ENCODE measurements around the gene FOXO1.

FOXO1 gene

DNA sequence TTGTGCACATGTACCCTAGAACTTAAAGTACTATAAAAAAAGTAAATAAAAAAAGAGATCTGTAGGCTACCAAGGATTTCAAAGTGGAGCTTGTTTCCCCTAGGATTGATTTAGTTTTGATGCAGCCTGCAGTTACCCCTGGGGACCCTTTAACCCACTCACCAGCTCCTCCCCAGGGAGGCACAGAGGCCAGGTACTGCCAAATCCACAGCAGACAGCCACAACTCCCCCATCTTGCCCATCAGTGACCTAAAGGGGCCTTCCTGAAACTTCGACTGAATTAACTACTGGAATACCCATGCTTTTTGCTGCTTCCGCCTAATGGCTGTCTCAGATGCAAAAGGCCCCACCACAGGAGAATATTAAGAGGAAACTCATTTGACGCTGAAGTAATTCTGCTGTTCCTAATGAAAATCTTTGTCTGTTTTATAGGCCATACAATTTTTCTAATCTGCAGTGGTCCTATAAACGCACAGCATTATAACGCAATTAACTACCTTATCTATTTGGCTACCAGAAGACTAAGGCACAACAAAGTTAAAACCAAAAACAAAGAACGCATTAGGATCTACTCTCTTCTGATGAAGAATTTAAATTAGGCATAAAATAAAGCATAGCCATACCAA lies 95.0 kb downstream of the FOXO1 start:
- no peak for DNase-seq

DNA sequence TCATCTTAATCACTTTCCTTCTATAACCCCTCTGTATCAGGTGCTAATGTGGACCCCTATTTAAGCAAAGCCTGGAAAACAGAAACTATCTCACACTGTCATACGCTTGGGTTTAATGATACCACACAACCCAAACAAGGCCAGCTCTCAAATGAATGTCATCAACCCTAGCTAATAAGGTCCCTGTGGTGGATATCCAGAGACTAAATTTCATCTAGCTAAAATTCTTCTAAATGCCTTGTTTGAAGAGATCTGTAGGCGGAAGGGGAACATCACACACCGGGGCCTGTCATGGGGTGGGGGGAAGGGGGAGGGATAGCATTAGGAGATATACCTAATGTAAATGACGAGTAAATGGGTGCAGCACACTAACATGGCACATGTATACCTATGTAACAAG lies 95.5 kb downstream of the FOXO1 start:
- no peak for DNase-seq

DNA sequence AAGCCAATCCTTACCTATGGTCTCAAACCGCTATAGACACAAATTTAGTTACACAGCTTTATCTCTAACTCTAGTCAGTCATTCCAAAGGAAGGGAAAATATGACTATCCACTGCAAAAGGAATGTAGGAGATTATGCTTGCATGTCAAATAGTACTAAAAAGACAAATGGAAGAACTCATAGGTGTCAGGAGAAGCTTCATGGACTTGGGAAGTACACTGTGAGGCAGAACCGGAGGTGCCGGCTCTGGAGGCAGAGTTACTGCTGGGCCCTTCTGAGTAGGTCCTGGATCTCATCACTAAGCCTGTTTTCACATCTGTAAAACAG lies 97.5 kb downstream of the FOXO1 start:
- no peak for DNase-seq

DNA sequence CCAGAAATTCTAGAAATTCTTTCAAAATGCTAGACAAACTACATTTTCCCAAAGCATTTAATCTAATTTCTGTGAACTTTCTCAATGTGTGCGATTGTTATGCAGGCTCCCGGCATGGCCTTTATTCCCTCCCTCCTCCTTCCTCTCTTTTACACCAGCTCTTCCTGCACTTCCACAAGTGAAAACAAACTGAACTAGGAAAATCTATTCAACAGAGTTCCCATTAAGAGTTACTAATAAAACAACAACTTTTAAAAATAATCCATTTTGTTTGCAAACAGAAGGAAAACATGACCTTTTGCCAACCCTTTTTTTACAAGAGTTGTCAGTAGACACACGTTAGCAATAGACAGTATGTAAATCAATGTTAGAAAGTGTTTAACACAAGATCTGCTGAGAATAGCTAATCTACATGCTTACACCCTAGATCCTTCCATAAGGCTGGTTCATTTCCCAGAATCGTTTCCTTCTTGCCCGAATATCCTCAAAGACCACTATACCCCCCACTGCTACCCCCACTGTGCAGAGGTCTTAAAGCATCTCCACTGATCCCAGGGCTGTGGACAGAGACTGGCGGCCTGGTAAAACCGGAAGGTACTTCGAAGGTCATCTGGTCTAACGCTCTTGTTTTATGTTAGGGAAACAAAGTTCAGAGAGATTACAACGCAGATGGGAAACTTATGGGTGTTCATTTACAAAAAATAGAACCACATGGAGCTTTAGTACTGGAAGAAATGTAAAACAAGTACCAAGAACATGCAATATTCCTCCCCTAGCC lies 98.0 kb downstream of the FOXO1 start:
- DNase-seq = no peak

DNA sequence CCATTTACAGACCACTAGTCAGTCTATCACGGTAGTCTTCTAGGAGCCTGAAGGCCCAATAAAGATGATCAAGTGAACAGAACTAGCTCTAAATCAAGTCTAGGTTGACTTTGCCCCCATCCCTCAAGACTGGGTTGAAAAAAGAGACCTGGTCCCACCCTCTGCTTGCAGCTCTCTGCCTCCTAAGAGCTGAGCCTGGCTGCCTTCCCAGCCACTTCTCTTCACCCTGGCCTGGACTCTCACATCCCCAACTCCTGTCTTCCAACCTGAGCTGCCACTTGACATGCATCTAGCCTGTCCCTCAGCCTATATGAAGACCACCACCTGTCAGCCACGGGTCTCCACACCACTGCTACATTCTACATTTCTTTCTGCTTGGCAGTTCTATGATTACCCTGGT lies 99.6 kb downstream of the FOXO1 start:
- DNase-seq = no peak

DNA sequence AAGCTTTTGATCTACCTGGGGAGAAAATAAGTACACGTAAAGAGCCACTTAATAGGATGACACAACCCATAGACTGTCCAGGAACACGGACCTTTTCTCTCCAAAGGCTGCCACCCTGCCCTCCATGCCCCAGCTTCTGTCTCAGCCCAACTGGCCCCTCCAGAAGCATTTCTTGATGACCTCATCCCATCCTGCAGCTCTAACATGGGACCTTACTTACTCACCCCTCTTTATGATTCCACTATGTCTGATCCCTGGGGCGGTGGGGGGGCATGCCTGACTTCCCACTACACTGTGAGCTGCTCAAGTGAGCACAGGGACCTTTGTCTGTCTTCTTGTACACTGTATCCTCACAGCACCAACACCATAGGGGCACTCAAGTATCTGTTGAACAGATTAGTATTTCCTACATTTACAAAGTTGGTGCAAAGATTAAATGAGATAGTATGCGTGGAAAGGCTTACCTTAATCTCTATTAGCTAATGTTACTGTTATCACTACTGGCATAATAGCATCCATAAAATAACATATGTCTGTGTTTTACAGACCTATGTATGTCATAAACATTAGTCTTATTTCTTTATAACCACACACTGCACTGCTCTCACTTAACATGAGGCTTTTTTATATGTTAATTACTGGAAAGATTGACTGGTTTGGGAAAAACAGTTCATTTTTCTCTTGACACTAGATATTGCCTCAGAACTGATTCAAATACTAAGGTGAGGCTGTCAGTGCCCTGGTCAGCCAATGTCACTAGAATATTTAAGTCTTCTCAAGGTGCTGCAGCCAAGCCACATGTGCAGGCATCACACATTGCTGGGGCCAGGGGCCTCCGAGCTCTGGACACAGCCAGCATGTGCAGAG lies 100.9 kb downstream of the FOXO1 start:
- no peak for DNase-seq

DNA sequence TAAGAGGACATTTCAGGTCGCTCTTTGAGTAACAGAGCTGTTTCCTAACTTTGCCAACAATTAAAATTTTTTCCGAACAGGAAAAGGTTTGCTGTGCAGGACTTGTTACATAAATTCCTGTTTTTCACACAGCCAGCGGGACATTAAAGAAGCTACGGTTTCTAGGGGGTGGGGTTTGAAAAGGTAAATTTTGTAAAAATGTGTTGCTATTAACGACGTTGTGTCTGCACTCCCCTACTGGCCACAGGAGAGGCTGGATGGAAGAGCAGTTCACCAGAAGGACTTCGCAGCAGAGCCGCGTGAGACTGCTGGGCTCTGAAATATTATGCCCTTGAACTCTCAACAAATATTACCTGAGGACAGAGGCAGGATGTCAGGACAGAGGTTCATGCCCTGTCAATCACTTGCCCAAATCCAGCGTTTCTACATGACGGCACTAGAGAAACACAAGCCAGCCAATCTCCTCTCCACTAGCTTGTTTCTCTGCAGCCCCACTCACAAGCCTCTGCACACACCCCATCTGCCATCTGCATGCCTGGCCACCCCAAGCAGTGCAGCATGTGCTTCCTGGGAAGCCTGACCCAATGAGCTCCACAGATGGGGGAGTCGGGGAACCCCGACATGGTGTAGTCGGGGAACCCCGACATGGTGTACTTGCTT lies 102.0 kb downstream of the FOXO1 start:
- DNase-seq = peak in 1 of 2 experiments; percentile 27

DNA sequence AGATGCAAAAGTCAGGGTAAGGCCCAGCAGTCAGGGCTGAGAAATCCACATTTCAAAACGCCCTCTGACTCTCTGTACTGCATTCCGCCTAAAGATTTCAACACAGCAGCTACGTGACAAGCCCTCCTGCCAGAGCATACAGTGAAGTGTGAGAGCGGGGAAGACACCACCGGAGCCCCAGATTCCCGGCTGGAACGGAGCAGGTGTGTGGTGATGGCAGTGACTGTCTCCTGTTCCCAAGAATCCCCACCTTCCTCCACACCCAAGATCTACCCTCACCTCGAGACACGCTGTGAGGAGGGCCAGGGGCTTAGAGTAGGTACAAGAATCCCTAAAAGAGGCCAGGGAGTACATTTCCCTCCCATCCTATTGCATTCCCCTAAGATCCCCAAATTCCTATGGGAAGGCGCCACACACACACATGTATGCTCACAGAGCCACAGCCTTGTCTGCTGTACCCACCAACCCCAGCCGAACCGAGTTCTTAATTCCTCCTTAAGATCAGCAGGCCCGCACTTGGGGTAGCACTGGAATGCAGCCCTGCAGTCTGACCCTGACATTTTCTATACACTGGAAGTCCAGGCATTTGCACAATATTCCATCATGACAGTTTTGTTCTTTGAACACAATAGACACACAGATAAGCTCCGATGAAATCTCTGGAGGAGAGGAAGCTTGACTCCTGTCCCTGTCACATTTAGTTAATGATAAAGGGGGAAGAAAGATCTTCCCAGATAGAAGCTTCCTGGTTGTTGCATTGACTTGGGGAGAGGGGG lies 102.9 kb downstream of the FOXO1 start:
- no peak for DNase-seq

DNA sequence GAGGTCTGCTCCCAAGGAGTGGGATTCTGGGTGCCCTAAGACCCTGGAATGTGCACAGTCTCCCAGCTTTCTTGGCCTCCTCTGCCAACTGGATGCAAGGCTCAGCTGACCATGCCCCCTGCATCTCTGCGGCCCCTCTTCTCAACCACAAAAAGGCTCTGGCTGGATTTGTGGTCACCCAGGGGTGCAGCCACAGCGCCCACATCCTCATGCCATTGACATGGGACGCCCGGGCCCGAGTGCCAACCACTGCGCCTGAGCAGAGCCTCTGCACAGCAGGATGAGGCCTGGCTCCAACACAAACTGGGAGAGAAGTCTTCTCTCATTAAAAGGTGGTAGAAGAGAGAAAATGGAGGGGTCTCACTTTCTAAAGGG lies 103.5 kb downstream of the FOXO1 start:
- DNase-seq = peak in 1 of 2 experiments; percentile 13

DNA sequence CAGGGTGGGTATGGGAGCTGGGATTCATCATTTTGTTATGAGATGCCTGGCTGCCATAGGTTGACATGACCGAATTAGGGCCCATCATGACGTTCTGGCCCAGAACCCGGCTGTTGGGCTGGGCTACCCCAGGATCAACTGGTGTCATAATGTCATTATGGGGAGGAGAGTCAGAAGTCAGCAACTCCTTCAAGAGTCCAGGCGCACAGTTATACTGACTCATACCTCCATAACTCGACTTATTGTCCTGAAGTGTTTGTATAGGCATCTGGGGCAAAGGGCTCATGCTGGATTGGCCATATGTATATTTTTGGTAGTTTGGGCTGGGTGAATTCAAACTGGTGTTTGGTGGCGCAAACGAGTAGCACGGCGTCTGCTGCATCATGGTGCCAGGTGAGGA lies 106.5 kb downstream of the FOXO1 start:
- no peak for DNase-seq

DNA sequence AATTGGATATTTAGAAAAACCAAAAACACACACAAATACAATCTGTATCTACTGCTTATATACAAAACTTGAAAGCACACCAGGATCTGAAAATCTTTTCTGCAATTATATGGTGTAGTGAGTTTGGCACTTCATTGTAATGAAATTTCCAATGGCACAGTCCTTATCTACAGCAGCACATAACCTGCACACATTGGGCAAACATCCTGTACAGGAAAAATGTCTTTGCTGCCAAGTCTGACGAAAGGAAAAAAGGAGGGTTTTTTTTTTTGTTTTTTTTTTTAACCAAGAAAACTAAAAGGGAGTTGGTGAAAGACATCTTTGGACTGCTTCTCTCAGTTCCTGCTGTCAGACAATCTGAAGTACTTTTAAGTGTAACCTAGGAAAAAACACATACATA lies 107.8 kb downstream of the FOXO1 start:
- no peak for DNase-seq

DNA sequence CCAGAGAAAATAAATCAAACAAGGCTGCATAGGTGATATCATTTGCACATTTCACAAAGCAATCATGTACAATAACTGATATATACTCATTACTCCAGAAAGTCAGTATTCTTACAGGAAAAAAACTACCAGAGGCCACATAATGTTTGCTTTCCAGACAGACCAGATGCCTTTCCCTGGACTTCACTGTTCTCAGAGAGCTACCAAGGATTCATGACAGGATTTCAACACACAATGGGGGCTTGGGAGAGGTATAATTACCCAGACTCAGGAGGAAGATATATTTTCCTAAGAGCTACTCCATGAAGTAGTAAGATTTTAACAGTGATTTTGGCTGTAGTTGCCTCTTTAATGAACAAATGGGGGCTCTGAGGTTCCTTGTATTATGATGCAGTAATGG lies 110.0 kb downstream of the FOXO1 start:
- no peak for DNase-seq

DNA sequence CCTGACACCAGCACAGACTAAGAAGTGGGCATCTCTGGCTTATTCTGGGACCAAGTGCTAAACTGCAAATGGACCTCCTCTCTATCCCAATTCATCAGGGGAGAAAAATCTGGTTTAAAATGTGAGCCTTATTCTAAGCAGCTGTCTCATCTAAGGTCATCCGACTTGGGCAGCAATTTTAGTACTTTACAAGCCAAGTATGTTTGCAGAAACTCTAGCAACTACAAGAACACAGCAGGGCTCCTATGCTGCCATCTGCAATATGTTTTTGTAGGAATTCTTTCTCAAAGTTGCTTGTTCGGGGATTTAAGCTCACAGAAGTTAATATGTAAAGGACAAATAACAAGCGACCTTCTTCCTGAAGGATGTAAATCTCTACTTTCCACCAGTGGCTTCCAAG lies 113.1 kb downstream of the FOXO1 start:
- peak in 1 of 2 experiments; percentile 56 for DNase-seq

DNA sequence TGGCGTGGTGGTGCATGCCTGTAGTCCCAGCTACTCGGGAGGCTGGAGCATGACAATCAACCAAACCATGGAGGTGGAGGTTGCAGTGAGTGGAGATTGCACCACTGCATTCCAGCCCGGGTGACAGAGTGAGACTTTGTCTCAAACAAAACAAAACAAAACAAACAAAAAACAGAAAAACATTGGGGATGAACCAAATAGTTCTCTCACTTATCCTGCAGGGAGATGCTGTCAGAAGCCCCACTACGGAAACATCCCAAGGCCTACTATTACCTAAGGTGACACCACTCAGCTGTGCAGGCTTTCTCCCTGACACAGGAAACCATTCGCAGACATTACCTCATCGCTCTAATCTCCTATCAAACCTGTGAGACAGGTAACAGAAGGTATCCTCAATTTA lies 113.5 kb downstream of the FOXO1 start:
- no peak for DNase-seq

DNA sequence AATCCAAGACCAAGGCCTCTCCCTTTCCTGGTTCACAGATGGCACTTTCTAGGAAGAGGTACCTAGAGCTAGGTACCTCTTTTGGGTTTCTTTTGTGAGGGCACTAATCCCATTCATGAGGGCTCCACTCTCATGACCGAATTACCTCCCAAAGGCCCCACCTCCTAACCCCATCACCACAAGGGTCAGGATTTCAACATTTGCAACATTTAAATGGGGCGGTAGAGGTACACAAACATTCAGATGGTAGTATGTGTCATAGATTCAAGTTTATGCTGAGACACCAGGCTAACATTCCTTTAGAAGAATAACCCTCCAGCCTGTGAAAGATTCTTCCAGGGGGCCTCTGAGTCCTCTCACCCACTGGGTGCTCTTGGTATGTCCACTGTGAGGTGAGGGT lies 116.3 kb downstream of the FOXO1 start:
- DNase-seq = no peak

DNA sequence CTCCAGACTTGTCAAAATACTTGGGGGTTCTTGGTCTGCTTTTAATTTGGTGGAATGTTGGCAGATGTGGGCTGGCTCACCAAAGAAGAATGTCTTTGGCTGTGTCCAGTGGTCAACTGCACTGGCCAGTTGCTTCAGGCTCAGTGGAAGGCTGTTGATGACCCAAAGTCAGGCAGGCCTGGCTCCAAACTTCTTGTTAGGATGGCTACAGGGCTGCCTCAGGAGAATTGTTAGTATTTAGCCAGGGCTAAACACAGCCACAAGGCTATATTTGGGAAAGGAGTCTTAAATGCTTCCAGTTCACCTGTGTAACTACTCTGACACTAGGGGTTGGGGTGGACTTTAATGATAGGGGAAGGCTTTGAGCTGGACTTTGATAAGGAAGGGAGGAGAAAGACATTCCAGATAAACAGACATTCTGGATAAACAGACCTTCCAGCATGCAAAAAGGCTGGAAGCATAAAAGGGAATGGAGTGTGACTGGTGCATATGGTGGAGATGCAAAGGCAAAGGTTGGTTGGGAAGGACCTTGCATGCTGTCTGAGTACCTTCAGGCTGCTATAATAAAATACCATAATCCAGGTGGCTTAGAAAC lies 116.8 kb downstream of the FOXO1 start:
- no peak for DNase-seq

DNA sequence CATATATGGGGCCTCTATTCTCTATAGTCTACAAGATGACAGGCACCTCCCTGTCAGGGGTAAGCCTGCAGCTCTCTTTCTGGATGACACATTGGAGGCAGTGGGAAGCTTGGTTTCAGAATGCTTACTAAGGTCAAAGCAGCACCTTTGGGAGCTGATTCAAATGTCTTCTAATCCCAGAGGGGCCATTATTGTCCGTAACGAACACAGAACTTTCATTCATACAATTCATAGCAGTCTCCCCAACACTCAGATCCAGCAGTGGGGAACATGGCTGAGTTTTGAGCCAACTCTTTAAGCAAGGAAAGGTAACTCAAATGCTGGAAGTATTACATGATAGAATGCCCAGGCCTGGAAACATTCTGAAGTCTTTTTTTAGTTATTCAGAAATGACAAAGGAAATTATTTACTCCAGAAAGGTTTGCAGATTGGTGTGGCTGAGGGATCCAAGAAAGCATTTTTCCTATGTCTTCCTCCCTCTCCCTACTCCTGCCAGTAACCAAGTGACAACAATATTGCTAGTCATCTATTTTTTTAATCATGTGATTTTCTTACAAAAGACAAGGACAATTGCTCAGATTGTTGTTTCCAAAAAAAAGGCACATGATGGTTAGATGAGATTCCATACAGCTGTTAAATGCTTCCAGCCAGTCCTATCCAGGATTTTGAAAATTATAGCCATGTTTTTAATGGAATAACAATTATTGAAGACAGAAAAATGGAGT lies 118.7 kb downstream of the FOXO1 start:
- DNase-seq = no peak

DNA sequence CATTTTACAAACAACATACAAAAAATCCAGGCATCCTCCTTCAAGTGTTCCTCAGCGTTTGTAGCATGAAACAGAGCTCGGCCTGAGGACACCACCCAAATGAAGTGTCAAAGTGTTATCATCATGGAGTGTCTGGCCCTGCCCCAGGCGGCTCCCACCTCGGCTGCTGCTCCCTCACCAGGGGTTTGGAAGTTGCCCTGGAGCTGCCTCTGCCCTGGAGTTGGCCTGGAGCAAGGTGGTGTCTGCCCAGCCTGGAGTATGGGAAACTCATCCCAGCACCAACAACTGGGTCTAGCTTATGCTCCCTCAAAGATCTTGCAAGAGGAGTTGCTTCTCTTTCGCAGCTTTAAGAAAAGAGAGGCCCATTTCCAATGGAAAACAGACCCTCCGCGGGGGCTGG lies 120.4 kb downstream of the FOXO1 start:
- no peak for DNase-seq

DNA sequence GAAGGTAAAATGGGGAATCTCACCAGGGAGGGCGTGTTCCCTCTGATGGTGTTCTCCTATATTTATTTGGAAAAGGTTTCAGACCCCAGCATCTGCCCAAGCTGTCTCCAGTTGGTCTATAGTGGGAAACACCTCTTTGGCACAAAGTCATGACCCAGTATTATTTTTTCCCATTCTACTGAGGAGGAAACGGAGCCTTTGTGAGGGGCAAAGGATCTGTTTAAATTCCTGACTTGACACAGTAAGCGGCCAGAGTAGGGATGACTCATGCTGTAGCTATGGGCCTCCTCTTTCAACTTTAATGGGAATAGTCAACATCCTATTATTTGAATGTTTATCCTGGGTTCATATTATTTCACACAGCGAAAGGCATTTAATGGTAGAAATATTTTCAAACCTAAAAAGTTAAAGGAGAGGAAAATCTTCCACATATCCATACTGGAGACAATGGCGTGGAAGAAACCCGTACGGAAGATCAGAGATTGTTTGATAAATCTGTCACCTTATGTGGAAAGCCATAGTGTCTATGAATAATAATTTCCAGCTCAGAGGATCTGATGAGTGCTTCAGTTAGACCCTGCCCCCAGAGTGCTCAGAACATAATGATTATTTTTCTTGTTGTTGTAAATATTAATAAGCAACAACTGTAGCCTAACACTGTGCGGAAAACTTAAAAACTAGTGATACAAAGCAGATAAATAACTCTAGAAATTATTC lies 126.0 kb downstream of the FOXO1 start:
- peak in 1 of 2 experiments; percentile 54 for DNase-seq

DNA sequence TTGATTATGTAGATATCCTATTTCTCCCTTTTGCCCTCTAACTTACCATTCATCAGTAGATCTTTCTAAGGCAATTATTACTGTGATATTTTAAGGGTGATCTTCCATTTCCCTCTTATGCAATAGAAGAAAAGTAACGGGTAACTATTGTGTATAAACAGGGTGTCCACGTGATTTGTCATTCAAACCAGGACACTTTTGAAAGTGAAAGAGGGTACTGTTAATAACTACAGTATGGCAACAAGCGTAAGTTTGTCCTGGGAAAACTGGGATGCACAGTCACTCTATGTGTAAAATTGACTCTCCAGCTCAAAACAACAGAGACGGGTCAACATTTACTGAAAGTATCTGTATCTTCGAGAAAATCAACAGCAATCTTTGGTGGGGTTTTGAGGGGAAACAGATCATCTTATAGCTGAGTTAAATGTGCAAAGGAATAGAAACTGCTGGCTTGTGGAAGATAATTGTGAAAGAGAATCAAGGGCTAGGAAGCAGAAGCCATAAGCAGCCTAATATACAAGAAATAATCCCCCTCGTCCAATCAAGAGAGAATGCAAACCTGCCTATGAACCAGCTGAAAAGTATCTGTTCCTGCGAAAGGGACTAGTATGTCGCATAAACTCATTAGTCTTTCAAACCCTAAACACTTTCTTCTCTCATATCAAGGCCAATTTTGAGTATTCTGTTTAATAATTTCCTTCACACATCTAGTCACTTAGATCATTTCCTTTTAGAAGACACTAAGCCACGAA lies 126.7 kb downstream of the FOXO1 start:
- DNase-seq = no peak

All from NCI-H446 (cell line).